GM12892 (cell line): ENCODE results near the gene ZSCAN23.

Experiments used
- POLR2A ChIP-seq: IDR thresholded peaks from 2 replicates; pipeline ENCODE4 v1.6.1; 2011; ENCODE audit warnings: low read depth, low read length, control low read depth
- POLR2AphosphoS5 ChIP-seq: IDR thresholded peaks from 2 replicates; pipeline ENCODE4 v1.6.1; 2011; ENCODE audit warnings: low read depth, low read length, control low read depth
- TAF1 ChIP-seq: IDR thresholded peaks from 2 replicates; pipeline ENCODE4 v1.6.1; 2011; ENCODE audit warnings: low read depth, mild to moderate bottlenecking, control low read depth, low read length, borderline replicate concordance

GRCh38 chr6:28400122-28400451 is 43.2 kb downstream of the ZSCAN23 start:
- TF ChIP-seq POLR2AphosphoS5 (no peak), POLR2A (no peak), TAF1 (no peak)
